ENCODE results near the gene PACSIN1.

The PACSIN1 gene

DNA sequence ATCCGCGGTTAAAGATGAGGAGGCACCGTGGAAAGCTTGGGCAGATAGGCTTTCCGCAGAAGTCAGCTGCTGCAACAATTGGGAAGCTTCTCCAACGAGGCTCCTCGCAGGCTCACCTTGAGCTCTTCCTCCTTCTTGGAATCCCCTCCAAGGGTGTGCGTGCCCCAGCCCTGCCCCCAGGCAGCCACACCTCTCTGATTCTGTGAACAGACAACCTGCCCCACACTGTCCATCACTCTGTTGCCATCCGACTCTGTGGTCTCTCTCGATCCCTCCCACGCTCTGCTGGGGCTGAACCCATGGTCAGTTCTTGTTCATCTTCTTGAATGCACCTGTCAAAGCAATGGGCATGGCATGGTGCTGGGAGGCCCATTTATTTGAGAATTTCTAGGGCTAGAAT, 31.5 kb downstream of the PACSIN1 start:
- H3K36me3 ChIP-seq = no peaks in the 10 kb centered on the region
- H3K27ac ChIP-seq = no peak overlapping the region
- no peaks in the 10 kb centered on the region for H4K20me1 ChIP-seq
- H3K9ac ChIP-seq = no peak overlapping the region
- no peaks in the 10 kb centered on the region for H3K27me3 ChIP-seq
- TF ChIP-seq Cebpa-rat (IDR thresholded peaks at IDR 0.05) = no peak
- no peaks in the 10 kb centered on the region for H3K4me1 ChIP-seq
- no peak overlapping the region for H3K4me2 ChIP-seq
- peaks cover 29 to 40% (median 35%) of the 10 kb centered on the region in 11 experiments for H3K9me3 ChIP-seq (replicated peaks in 1 of 11)
- H3K4me3 ChIP-seq = no peak overlapping the region

DNA sequence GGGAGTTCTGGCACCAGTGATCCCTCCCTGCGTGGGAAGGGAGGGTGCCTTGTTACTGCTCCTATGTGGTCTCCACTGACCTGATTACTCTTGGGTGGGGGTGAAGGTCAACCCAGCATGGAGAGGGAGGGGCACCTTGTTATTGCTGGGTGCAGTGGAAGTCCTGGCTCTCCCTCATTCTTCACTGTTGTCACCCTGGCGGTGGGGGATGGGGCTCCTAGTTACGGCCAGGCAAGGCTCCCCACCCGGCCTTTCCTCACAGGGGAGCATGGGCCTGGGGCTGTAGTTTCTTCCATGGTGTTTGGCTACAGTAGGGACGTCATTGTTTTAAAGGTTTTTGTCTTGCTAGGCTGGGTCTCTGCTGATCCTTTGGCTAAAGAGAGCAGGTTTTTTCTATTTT, 40.8 kb downstream of the PACSIN1 start:
- no peak overlapping the region for H3K9ac ChIP-seq
- no peaks in the 10 kb centered on the region for H3K27me3 ChIP-seq
- no peaks in the 10 kb centered on the region for H3K36me3 ChIP-seq
- TF ChIP-seq Cebpa-rat (IDR thresholded peaks at IDR 0.05) = no peak
- H3K9me3 ChIP-seq (replicated peaks in 1 of 11) = peaks cover 14 to 33% (median 18%) of the 10 kb centered on the region in 11 experiments; a peak in 21 of 22 replicates
- no peaks in the 10 kb centered on the region for H3K4me1 ChIP-seq
- no peak overlapping the region for H3K27ac ChIP-seq
- no peaks in the 10 kb centered on the region for H4K20me1 ChIP-seq
- H3K4me3 ChIP-seq = no peak overlapping the region
- no peak overlapping the region for H3K4me2 ChIP-seq

DNA sequence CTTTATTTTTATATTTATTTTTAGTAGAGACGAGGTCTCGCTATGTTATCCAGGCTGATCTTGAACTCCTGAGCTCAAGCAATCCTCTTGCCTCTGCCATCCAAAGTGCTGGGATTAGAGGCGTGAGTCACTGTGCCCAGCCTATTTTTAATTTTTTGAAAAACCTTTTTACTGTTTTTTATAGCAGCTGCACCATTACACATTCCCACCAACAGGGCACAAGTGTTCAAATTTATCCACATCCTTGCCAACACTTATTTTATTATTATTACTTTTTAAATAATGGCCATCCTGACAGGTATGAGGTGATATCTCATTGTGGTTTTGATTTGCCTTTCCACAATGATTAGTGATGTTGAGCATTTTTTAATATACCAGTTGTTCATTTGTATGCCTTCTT, 42.5 kb downstream of the PACSIN1 start:
- no peak overlapping the region for H3K27ac ChIP-seq
- no peaks in the 10 kb centered on the region for H3K36me3 ChIP-seq
- H4K20me1 ChIP-seq = no peaks in the 10 kb centered on the region
- no peak overlapping the region for H3K9ac ChIP-seq
- H3K27me3 ChIP-seq = no peaks in the 10 kb centered on the region
- no peak overlapping the region for H3K4me2 ChIP-seq
- no peaks in the 10 kb centered on the region for H3K4me1 ChIP-seq
- no peak for TF ChIP-seq Cebpa-rat (IDR thresholded peaks at IDR 0.05)
- no peak overlapping the region for H3K4me3 ChIP-seq
- H3K9me3 ChIP-seq (replicated peaks in 1 of 11) = peaks cover 5 to 19% (median 13%) of the 10 kb centered on the region in 11 experiments; a peak in 17 of 22 replicates

DNA sequence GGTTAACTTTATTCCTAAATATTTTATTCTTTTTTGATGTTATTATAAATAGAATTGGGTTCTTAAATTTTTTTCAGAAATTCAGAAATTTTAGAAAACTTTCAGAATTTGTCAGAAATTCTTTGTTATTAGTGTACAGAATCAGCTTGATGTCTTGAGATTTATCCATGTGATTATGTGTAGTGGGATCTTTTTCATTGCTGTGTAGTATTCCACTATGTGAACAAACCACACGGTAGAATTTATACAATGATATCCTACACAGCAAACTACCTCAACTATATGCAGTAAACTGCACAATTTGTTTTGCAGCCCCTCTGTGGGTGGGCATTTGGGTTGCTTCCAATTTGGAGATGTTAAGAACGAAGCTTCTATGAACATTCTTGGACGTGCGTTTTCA, 43.9 kb downstream of the PACSIN1 start:
- Histone ChIP-seq H3K27me3 (no peaks in the 10 kb centered on the region), H4K20me1 (no peaks in the 10 kb centered on the region), H3K4me3 (no peak overlapping the region), H3K27ac (no peak overlapping the region), H3K9me3 (replicated peaks in 1 of 11) (peaks cover 5 to 19% (median 13%) of the 10 kb centered on the region in 11 experiments; a peak in 17 of 22 replicates), H3K9ac (no peak overlapping the region), H3K36me3 (no peaks in the 10 kb centered on the region), H3K4me1 (no peaks in the 10 kb centered on the region), H3K4me2 (no peak overlapping the region)
- TF ChIP-seq Cebpa-rat (IDR thresholded peaks at IDR 0.05) = no peak

DNA sequence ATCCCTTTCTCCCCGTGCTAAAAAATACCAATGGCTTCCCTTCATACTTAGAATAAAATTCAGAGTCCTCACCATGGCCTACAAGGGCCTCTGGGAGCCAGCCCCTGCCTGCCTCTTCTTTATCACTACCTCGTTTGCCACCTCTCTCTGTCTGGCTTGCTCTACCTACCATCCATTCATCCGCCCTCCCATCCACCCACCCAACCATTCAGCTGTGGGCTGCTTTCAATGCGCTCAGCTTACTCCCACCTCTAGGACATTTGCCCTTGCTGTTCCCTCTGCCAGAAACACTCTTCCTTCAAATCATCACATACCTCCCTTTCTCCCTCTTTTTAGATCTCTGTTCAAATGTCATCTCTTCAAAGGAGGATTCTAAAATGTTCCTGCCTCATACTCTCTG, 44.4 kb downstream of the PACSIN1 start:
- Histone ChIP-seq H3K4me1 (peaks cover 0 to 3% (median 0%) of the 10 kb centered on the region in 10 experiments; a peak in 2 of 20 replicates), H3K36me3 (no peaks in the 10 kb centered on the region), H3K4me2 (no peak overlapping the region), H3K9me3 (replicated peaks in 1 of 11) (peaks cover 5 to 19% (median 13%) of the 10 kb centered on the region in 11 experiments; a peak in 17 of 22 replicates), H4K20me1 (no peaks in the 10 kb centered on the region; a peak in 1 of 22 replicates), H3K27me3 (no peaks in the 10 kb centered on the region), H3K9ac (no peak overlapping the region), H3K27ac (no peak overlapping the region), H3K4me3 (no peak overlapping the region)
- TF ChIP-seq Cebpa-rat (IDR thresholded peaks at IDR 0.05) = no peak

DNA sequence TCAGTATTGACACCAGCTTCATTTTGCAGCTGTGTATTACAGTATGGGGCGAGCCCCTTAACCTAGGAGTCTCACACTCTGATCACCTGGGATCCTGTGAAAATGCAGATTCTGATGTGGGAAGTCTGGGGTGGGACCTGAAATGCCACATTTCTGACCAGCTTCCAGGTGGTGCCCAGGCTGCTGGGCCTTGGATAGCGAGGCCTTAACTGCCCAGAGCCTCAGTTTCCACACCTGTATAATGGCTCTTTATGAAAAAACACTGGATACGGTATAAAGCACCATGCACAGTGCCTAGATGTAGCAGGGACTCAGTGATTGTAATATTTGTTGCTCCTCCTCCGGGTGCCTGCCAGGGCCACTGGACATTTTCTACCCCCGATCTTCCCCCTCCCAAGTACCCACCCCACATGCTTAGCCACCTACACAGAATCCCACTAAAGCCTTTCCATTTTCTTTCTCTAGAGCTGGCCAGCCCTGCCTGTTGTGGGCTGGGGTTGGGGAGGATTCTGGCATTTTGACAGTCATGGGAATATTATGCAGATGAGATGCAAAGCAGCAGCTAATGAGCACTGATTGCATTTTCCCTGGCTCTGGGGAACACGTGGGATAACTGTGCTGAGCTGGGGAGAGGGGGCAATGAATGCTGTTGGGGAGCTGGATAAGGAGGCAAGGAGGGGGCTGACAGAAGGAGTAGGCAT, 45.5 kb downstream of the PACSIN1 start:
- no peak for TF ChIP-seq Cebpa-rat (IDR thresholded peaks at IDR 0.05)
- H3K4me3 ChIP-seq = no peak overlapping the region
- H3K4me1 ChIP-seq = peaks cover 0 to 6% (median 0%) of the 10 kb centered on the region in 10 experiments; a peak in 2 of 20 replicates
- H3K27ac ChIP-seq = no peak overlapping the region
- peaks cover 5 to 19% (median 13%) of the 10 kb centered on the region in 11 experiments; a peak in 17 of 22 replicates for H3K9me3 ChIP-seq (replicated peaks in 1 of 11)
- H3K36me3 ChIP-seq = no peaks in the 10 kb centered on the region
- no peak overlapping the region for H3K9ac ChIP-seq
- no peaks in the 10 kb centered on the region; a peak in 1 of 22 replicates for H4K20me1 ChIP-seq
- H3K27me3 ChIP-seq = no peaks in the 10 kb centered on the region
- H3K4me2 ChIP-seq = no peak overlapping the region

DNA sequence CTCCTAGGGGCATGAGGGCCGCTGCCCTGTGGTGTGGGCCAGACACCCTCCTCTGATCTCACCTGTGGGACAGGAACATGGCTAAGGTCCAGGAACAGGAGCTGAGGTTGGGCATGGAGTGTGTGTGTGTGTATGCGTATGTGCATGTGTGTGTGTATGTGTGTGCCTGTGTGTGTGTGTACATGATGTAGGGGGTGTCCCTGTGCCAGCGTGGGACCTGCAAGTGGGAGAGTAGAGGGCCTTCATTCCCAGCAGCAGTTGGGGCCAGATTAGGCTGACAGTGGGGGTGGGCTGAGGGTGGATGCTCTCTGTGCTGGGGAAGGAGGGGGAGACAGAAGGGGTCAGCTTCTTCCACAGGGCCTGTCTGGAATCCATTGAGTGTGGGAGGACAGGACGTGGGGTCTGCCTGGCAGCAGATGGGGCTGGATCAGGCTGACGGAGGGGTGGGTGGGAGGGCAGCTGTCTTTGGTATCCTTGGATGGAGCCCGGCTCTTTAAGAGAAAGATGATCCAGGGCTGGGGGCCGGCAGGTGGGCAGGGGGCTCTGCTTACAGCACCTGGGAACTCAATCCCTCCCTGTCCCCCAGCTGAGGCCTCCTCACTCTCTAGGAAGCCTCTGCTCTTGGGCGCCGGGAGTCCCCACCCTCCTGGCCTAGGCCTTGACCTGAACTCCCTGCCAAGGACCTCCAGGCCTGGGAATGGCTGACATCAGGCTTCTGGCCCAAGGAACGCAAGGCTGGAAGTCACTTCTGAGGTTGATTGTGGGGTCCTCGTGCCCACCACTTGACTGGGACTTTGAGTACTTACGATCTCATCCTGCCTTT, 46.2 kb downstream of the PACSIN1 start:
- Histone ChIP-seq H3K36me3 (no peaks in the 10 kb centered on the region), H3K4me3 (no peak overlapping the region), H3K9me3 (replicated peaks in 1 of 11) (peaks cover 5 to 19% (median 13%) of the 10 kb centered on the region in 11 experiments; a peak in 17 of 22 replicates), H3K27me3 (no peaks in the 10 kb centered on the region), H3K4me2 (no peak overlapping the region), H4K20me1 (no peaks in the 10 kb centered on the region; a peak in 1 of 22 replicates), H3K4me1 (peaks cover 0 to 6% (median 0%) of the 10 kb centered on the region in 10 experiments; a peak in 2 of 20 replicates), H3K27ac (no peak overlapping the region), H3K9ac (no peak overlapping the region)
- no peak for TF ChIP-seq Cebpa-rat (IDR thresholded peaks at IDR 0.05)

DNA sequence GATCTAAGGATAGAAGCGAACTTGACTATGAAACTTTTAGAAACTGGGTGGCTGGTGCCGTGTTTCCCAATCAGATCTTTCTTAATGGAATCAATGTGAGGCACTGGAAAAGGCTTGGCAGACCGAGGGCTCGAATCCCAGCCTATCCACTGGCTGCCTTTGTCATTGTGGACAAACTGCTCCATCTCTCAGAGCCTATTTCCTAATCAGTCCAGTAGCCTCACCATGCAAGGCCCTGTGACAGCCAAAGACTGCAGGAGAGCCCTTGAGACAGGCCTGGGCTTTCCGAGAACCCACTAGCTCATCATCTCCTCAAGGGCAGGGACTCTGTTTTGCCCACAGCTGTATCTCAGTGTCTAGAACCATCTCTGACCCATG, 46.9 kb downstream of the PACSIN1 start:
- Histone ChIP-seq H3K9ac (no peak overlapping the region), H3K27me3 (no peaks in the 10 kb centered on the region), H3K27ac (no peak overlapping the region), H3K4me3 (no peak overlapping the region), H3K4me2 (no peak overlapping the region), H3K4me1 (peaks cover 0 to 6% (median 0%) of the 10 kb centered on the region in 10 experiments; a peak in 2 of 20 replicates), H4K20me1 (no peaks in the 10 kb centered on the region; a peak in 1 of 22 replicates), H3K9me3 (replicated peaks in 1 of 11) (peaks cover 5 to 19% (median 13%) of the 10 kb centered on the region in 11 experiments; a peak in 17 of 22 replicates), H3K36me3 (no peaks in the 10 kb centered on the region)
- no peak for TF ChIP-seq Cebpa-rat (IDR thresholded peaks at IDR 0.05)

DNA sequence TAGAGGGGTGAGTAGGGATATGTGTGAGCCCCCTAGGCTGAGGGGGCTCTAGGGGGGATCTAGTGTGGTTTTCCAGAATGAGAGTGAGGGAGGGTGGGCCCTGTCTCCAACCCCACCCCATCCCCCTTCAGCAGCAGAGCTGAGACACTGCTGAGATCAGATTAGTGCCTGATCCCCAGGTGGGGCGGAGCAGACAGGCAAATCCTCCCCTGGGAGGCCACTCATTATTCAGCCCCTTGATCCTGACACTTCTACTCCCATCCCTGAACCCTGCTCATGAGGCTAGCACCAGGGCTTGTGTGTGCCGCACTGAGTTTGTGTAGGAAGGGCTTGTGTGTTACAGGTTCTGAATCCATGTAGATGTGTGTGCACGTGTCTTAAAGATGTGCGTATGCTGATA, 47.8 kb downstream of the PACSIN1 start:
- Histone ChIP-seq H3K36me3 (no peaks in the 10 kb centered on the region), H3K4me2 (no peak overlapping the region), H3K9ac (no peak overlapping the region), H3K4me3 (no peak overlapping the region), H3K27ac (no peak overlapping the region), H3K27me3 (no peaks in the 10 kb centered on the region), H3K4me1 (peaks cover 0 to 6% (median 0%) of the 10 kb centered on the region in 10 experiments; a peak in 2 of 20 replicates), H3K9me3 (replicated peaks in 1 of 11) (peaks cover 5 to 19% (median 13%) of the 10 kb centered on the region in 11 experiments; a peak in 17 of 22 replicates), H4K20me1 (no peaks in the 10 kb centered on the region; a peak in 1 of 22 replicates)
- TF ChIP-seq Cebpa-rat (IDR thresholded peaks at IDR 0.05) = no peak

Measured in BLaER1 treated with 17β-estradiol and CSF1 and Interleukin-3, amounts not matched to agents 10 nM and 100 nM (cell line).